ENCODE data around the gene TBX19.

The TBX19 gene

DNA sequence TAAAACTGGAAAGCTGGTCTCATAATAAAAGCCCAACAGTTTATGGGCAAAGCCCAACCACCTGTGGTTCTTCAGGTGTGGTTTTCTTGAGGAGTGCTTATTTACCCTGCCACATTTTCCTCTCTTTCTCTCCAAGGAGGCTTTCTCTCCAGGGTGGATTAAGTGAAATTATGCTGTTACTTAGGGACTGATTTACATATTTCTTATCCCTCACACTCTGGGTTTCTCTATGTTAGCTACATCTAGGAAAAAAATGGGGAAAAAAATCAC is 4.8 kb downstream of the TBX19 start:
- DNase-seq, result no peak

DNA sequence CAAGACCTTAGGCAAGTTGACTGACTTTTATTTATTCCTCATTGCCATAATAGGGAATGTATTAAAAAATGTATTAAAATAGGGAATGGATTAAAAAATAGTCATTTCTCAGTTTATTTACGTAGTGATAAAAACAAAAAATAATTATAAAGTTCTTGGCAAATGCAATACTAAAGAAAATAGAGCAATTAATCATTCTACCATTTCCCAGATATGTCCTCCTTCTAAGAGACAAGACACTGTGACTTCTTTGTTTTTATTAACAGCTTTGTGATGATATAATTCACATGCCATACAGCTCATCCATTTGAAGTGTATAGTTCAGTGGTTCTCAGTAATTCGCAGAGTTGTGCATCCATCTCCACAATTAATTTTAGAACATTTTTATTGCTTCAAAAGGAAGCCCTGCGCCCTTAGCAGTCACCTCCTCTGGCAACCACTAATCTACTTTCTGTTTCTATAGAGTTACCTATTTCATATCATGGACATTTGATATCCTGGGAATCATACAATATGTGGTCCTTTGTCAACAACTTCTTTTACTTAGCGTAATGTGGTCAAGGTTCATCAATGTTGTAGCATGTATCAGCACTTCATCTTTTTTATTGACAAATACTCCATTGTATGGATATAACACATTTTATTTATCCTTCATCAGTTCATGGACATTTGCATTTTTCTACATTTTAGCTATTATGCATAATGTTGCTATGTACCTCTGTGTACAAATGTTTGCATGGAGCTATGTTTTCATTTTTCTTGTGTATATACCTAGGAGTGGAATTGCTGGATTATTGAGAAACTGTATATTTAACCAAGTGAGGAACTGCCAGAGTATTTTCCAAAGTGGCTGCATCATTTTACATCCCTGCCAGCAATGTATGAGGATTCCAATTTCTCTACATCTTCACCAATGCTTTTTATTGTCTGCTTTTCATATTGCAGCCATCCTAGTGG is 5.6 kb downstream of the TBX19 start:
- DNase-seq, result no peak

DNA sequence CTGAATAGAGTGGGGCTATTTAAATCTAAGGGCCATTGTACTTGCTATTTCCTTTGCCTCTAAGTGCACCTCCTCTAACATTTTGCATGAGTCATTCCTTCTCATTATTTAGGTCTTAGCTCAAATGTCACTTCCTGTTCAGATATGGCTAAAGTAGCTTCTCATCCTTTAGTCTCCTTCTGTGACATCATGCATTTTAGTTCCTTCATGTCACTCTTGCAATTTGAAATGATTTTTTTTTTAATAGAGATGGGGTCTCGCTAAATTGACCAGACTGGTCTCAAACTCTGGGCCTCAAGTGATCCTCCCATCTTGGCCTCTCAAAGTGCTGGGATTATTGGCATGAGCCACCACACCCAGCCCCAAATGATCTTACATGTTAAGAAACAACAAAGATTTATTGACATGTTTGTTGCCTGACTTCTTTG is 6.6 kb downstream of the TBX19 start:
- no peak for DNase-seq

DNA sequence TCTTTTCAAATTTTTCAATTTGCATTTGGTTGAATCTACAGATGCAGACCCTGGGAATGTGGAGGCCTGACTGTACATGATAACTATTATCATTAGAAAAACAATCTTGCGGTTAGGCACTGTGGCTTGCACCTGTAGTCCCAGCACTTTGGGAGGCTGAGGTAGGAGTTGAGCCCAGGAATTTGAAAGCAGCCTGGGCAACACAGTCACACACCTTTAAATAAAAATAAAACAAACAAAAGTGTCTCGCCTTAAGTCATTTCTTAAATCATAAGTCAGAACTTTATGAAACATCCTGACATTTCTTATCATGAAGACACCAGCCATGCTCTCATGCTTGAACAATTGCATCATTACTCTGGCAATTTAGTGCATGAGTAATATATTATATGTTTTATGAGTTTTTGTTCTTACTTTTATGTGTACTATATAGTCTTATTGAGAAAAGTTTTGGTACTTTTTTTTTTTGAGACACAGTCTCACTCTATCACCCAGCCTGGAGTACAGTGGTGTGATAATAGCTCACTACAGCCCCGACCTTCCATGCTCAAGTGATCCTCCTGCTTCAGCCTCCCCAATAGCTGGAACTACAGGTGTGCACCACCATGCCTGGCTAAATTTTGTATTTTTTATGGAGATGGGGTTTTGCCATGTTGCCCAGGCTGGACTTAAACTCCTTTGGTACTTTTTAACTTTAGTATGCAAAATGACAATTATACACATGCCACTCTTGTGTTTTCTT is 7.8 kb downstream of the TBX19 start:
- no peak for DNase-seq

DNA sequence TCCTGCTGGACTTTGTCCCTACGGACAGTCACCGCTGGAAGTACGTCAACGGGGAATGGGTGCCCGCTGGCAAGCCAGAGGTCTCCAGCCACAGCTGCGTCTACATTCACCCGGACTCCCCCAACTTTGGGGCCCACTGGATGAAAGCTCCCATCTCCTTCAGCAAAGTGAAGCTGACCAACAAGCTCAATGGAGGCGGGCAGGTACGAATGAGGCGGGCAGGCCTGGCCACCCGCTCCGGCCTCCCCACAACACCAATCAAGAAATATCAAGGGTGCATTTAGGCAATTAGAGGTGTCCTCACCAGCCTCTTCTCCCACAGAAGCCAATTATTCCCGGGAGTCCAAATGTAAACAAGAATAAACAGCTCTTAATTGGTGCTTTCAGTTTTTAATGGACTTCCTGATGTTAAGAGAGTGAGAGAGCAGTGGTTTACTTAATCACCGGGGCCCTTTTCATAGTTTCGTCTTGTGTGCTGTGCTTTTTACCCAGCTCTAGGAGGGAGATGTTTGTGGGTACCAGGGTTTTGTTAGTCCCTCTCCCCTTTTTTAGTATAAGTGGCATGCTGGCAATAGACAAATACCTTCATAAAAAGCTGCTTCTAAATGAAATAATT is 10.7 kb downstream of the TBX19 start:
- no peak for DNase-seq

DNA sequence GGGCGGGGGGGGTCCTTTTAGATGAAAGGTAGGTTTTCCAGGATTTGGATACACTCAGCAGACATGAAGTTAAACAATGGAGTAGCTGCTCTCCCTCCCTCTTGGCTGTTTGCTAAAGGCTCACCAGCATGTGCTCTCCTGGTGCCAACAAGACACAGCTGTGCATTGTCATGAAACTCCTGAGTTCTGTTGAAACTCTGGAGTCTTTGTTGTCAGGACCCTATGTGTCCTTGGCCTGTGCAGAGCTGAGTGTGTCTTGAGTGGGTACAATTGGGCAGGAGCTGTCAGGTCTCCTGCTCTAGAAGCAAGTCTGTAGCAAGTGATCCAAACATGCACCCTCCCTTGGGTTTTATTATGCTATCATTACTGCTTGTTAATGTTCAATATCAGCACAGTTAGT is 12.7 kb downstream of the TBX19 start:
- no peak for DNase-seq

DNA sequence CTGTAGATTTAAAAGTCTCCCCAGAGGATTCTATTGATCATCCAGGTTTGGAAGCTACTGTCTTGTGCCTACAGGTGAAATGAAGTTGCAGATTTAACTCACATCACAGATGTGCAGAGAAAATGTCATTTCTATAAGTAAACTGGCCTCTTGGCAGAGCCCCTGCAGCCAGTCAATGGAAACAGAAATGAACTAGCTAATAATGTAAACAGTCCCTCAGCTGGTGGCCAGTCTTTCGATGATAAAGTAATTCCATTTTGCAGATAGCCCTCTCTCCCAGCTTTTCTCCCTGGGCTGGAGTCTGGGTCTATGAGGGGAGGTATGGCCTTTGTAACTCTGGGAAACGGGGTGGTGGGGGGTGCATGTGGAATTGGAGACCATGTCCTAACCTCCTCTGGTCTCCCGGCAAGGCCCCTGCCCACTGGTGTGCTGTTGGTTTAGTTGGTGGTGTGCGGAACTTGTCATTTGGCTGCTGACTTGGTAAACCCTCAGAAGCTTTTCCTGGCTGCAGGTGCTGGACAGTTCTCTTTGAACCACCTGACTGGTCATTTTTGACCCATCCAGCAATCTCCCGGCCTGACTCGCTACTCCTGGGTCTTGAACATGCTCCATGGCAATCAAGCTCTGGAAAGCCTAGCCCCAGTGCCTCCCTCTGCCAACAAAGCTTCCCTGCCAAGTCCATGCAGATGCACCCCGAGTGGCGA is 14.9 kb downstream of the TBX19 start:
- no peak for DNase-seq

DNA sequence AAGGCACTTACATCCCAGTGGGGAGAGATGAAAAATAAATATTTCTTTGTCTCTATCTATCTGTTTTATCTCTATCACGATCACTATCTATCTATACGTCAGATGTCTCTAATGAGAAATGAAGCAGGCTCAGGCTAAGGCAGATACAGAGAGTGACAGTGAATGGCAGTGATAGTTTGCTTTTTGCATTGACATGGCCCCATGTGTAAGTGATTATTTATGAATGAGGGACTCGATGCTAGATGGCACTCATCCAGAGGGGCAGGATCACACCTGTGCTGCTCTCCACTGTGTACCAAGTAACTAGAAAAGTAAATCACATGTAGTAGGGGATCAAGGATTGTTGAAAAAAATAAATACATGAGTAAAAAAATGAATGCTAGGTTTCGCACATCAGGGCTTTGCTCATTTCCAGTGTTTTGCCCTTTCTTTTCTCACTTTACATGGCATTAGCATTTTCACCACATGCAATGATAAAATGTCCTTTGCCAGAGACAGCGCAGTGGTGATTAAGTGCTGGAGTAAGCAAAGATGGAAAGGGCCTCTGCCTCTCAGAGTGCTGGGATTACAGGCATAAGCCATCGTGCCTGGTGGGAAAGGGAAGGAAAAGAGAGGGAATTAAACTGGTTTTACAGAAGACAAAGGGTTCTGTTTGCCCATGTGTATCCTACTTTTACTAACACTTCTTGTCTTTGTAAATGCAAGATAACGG is 16.5 kb downstream of the TBX19 start:
- no peak for DNase-seq

DNA sequence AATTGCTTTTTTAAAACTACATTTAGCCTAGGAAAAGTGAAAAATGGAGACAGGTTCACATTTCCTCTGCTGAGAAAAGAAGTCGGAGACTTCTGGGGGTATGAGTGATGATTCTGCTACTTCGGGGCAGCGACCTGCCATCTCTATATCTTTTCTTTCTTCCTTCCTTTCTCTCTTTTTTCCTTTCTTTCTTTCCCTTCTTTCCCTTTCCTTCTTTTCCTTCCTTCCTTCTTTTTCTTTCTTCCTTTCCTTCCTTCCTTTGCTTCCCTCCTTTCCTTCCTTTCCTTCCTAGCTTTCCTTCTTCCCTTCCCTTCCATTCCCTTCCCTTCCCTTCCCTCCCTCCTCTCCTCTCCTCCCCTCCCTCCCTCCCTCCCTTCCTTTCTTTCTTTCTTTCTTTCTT is 17.8 kb downstream of the TBX19 start:
- no peak for DNase-seq

DNA sequence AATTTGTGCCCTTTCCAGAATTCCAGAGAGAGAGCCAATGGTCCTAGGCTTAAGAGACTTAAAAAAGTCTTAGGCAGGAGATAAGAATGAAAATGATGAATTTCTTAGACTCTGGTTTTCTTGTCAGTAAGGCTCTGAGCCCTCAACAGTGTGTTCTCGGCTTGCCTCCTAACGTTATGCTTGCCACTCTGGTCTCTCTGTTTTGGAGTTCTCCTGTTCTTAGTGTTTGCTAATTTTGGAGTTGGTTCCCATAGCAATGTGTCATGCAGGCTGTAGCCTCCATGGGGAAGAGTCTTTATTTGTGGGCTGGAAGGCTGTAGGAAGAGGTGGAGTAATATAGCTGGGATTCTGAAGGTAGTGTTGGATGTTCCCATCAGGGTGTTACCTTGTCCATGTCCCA is 19.9 kb downstream of the TBX19 start:
- no peak for DNase-seq

DNA sequence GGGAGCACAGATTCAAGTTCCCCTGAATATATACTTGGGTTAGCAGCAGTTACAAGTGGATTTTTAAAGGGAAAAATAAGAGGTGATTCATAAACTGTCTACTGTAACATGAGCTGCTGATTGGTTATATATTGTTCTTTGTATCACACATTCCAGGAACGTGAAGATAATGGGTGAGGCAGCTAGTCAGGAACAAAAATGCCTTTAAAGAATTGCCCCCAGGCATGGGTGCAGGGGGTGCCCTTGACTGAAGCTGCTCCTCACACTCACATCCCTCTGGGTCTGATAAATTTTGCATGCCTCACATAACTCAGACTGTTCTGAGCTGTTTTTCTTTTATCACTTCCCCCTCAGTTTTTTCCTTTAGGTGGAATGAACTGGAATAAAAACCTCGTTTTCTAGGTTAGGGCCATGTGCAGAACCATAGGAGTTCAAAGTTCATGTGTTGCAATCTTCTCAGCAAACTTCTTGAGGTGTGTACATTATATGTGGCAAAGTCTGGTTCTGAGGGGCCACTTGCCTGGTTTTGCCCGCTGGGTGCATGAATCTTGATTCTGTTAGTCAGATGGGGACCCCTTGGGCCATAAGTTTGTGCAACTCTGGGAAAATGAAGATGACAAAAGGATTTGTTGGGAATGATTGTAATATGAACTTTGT is 21.1 kb downstream of the TBX19 start:
- no peak for DNase-seq

DNA sequence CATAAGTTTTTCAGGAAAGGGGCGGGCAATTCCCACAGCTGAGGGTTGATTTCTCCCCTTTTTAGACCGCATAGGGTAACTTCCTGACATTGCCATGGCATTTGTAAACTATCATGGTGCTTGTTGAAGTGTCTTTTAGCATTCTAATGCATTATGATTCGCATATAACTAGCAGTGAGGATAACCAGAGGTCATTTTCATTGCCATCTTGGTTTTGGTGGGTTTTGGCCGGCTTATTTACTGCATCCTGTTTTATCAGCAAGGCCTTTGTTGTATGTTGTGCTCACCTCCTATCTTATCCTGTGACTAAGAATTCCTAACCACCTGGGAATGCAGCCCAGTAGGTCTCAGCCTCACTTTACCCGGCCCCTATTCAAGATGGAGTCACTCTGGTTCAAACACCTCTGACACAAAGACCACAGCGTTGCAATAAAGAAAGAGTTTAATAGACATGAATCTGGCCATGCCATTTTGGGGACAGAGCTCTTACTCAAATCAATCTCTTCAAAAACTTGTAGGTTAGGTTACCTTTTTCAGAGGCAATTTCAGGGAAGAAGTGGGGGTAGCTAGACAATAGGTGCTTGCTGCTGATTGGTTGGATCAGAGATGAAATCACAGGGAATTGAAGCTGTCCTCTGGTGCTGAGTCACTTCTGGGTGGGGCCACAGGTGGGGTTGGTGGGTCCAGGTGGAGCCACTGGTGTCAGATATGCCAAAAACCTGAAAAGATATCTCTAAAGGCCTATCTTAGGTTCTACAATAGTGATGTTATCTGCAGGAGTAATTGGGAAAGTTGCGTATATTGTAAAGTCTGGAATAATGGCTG is 23.3 kb downstream of the TBX19 start:
- DNase-seq, result no peak

DNA sequence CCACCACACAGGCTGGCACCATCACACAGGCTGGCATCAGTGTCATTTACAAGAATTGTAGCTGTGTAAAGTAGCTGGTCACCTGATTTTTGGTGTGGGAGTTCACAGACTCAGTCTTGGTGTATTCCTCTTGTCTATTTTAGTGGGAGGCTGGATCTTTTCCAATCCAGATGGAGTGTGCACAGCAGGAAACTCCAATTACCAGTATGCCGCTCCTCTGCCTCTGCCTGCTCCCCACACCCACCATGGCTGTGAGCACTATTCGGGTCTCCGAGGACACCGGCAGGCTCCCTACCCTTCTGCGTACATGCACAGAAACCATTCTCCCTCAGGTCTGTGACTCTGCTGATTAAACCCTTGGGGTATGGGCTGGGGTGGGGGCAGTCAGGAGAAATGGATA is 24.2 kb downstream of the TBX19 start:
- DNase-seq, result no peak

DNA sequence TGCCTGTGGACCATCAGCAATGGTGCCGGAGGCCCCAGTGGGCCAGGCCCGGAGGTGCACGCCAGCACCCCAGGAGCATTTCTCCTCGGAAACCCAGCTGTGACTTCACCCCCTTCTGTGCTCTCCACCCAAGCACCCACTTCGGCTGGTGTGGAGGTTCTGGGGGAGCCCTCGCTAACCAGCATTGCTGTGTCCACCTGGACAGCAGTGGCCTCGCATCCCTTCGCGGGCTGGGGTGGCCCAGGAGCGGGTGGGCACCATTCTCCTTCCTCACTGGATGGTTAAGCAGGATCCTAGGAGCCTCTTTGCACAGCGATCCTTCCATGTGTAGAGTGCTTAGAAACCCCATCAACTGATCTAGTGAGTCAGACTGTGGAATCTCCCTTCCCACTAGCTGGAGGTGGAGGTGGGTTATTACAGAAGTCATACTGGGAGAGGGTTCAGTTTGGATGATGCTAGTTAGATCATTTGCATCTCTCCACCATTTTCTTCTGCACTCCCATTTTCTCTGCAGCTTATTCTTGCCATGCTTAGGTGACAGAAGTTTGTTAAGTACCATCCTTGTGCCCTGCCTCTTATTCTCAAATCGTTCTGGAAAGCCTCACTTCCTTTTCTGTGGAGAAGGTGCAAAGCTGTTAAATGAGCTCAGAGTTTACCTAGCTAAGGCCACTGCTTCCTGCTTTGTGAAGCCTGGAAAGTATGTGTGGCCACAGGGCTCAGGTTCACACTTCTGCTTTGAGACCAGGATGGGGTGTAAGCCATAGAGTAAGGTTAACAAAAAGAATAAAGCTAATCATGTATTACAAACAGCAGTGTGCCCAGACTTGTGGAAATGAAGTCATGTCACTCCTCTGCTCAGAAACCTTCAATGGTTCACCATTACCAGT is 32.3 kb downstream of the TBX19 start:
- no peak for DNase-seq

DNA sequence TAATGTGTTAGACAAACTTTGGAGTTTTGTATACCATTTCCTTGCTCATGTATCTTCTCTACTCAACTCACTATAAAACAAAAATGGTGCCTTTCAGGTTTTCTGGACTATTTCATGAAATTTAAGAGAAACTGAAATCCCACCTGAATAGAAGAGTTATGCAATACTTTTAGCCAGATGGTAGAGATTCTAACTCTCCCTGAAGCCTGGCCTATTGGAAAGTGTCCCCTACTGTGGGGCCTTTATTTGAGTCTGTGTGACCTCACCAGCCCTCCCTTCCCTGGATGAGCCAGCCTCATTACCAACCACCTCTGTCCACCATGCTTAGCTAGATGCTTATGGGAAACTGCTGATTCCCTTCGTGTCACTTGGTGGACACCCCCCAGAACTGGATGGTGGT is 35.5 kb downstream of the TBX19 start:
- no peak for DNase-seq

DNA sequence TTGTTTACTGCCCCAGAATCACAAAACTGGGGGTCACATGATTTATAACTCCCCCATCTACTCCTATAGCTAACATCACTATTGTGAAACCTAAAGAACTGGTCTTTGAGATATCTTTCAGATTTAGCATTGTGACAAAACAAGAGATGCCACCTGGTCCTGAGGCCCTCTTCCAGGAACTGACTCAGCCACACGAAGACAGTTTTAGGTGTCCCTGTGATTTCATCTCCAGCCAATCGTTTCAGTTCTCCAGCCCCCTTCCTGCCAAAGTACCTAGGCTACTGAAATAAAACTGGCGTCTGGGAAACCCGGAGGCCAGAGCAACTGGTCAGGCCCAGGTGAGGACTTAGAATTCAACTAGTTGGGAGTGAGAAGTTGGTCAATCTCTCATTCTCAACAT is 36.6 kb downstream of the TBX19 start:
- no peak for DNase-seq

DNA sequence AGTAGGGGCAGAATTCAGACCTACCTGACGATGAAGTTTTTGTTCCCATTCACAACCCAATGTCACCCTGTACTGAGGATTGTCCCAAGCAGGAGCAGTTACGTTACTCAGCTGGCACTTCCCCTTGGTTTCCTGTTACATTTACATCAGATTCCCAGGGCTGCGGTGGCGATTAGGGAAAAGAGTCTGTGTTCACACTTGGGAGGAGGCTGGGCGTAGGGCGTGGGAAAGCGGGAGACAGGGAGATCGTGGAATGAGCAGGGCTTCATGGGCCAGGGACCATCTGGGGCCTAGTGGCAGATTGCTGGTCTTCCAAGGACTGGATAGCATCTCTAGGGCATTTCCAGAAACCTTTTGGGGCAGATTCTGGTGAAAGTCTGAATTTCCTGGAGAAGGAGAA is 39.0 kb downstream of the TBX19 start:
- no peak for DNase-seq

DNA sequence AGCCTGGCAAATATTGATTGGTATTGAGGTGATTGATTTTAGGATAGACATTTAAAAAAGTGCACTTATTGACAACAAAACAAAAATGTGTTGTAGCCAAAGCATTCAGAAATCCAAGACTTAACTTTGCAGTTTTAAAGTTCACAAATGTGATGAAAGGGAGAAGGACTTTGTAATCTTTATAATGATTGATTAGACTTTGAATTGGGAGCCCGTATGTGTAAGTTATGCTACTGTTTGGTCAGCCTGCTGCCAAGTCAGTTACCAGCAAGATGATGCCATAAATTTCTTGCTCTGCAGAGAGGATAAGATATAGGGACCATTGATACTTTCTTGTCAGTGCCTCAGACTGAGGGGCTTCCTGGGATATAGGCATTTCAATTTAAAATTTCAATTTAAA is 39.5 kb downstream of the TBX19 start:
- no peak for DNase-seq

DNA sequence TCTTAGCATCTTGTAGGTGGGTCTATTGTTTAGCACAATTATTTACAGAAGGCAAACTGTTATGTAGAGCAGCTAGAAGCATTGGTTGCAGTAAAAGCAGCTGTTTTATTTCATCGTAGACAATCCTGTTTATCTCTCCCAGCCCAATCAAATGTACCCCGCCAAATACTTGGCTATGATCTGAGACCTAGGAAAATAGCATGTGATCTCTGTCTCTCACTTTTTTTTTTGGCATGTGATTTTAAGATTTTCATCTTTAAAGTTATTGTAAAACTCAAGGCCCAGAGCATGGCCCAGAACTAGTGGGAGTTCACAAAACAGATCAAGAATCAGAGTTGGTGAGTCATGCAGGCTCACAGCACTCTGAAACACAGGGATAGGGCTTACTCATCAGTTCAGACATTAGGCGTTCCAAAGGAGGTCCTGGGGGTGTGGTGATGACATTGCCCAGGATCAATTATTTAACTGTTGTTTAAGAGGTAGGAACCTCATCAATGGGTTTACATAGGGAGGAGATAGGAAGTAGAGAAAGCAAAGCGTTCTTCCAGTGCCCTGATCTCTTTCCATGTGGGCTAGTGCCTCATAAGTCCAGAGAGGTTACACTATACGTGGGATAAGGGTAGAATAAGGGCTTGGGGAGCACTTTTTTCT is 40.2 kb downstream of the TBX19 start:
- DNase-seq, result peak; percentile 33

DNA sequence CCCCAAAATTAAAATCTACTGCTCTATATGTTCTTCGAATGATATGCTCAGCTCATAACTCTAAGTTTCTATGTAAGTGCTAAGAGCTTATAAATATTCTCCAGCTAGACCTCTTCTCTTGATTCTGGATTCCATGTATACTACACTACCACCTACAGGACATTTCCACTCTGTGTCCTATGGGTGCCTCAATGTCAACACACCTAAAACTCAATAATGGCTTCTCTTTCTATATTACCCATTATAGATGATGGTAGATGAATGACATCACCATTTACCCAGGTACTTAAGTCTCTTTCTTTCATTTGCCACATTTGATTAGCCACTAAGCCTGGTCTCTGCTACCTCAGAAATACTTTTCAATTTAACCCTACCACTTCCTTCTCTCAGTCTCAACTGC is 41.3 kb downstream of the TBX19 start:
- DNase-seq, result no peak
